GM23248 (cell line): ENCODE data around the gene EXOC1L. TPM values are rescaled to one million over a fixed set of nuclear protein-coding genes. Genes with fewer than 3 reads are reported as not detected.

ENCODE experiments used
- DNase-seq: peaks from one replicate; pipeline ENCODE4 v3.0.0-alpha.2; 2015
- H2AFZ ChIP-seq: fragments of 200-600 bp; sonication (generic); 2 replicates; pipeline ENCODE4 v1.6.1; 2016; ENCODE audit warnings: antibody characterized with exemption
- H3F3A ChIP-seq: fragments of 200-600 bp; sonication (generic); 2 replicates; pipeline ENCODE4 v1.6.1; 2016; ENCODE audit warnings: mild to moderate bottlenecking, antibody characterized with exemption, mixed run types; ENCODE audit not compliant: insufficient read depth
- H3K27ac ChIP-seq: fragments of 200-600 bp; sonication (generic); 2 replicates; pipeline ENCODE4 v1.5.1; 2016; ENCODE audit warnings: mild to moderate bottlenecking
- H3K27me3 ChIP-seq: fragments of 200-600 bp; sonication (generic); replicated peaks from 2 replicates; pipeline ENCODE4 v1.6.1; 2016; ENCODE audit warnings: mild to moderate bottlenecking; ENCODE audit not compliant: insufficient read depth
- H3K36me3 ChIP-seq: fragments of 200-600 bp; sonication (generic); 2 replicates; pipeline ENCODE4 v1.6.1; 2016; ENCODE audit warnings: low read depth, mild to moderate bottlenecking
- H3K4me1 ChIP-seq: fragments of 200-600 bp; sonication (generic); 2 replicates; pipeline ENCODE4 v1.6.1; 2016; ENCODE audit warnings: mild to moderate bottlenecking; ENCODE audit not compliant: insufficient read depth
- H3K4me2 ChIP-seq: fragments of 200-600 bp; sonication (generic); one replicate; pipeline ENCODE4 v1.6.1; 2016; ENCODE audit warnings: mild to moderate bottlenecking; ENCODE audit not compliant: unreplicated experiment
- H3K4me3 ChIP-seq: fragments of 200-600 bp; sonication (generic); 2 replicates; pipeline ENCODE4 v1.5.1; 2016; ENCODE audit warnings: mild to moderate bottlenecking
- H3K79me2 ChIP-seq: fragments of 200-600 bp; sonication (generic); 2 replicates; pipeline ENCODE4 v1.6.1; 2016; ENCODE audit warnings: mild to moderate bottlenecking; ENCODE audit not compliant: insufficient read depth
- H3K9ac ChIP-seq: fragments of 200-600 bp; sonication (generic); 2 replicates; pipeline ENCODE4 v1.6.1; 2016; ENCODE audit warnings: mild to moderate bottlenecking
- H3K9me2 ChIP-seq: fragments of 200-600 bp; sonication (generic); 2 replicates; pipeline ENCODE4 v1.6.1; 2016; ENCODE audit warnings: mixed run types, mild to moderate bottlenecking, moderate library complexity; ENCODE audit not compliant: insufficient read depth
- H3K9me3 ChIP-seq: fragments of 200-600 bp; sonication (generic); one replicate; pipeline ENCODE4 v1.6.1; 2017; ENCODE audit warnings: low read depth
- H4K20me1 ChIP-seq: fragments of 200-600 bp; sonication (generic); 2 replicates; pipeline ENCODE4 v1.6.0; 2016; ENCODE audit not compliant: insufficient read depth
- EZH2 ChIP-seq: fragments of 200-600 bp; sonication (generic); IDR thresholded peaks from 2 replicates; pipeline ENCODE4 v1.6.1; 2018; ENCODE audit warnings: antibody characterized with exemption, mild to moderate bottlenecking; ENCODE audit not compliant: insufficient read depth, poor library complexity, severe bottlenecking
- EZH2phosphoT487 ChIP-seq: fragments of 200-600 bp; sonication (generic); IDR thresholded peaks from 2 replicates; pipeline ENCODE4 v1.6.1; 2018; ENCODE audit warnings: antibody characterized with exemption, moderate library complexity, mild to moderate bottlenecking, low read depth; ENCODE audit not compliant: insufficient read depth
- WGBS, 2 experiments: methylation state at CpG; one replicate each; pipeline ENCODE4 v1.1.6; 2015 to 2017; ENCODE audit warnings: low lambda C conversion rate in 2 of 2, low coverage in 1 of 2; ENCODE audit errors: missing lambda C conversion rate in 2 of 2; 5-methylcytosine and 5-hydroxymethylcytosine counted together
- in situ Hi-C: fragments of 300-500 bp; cut with MboI; formaldehyde crosslinking; loops from 2 replicates; pipeline ENCODE4 v1.15.0; 2020
- polyA plus RNA-seq: library from polyadenylated mRNA; unstranded; fragments of >200 nt; fragmentation: Nextera tagmentation; extraction: Ambion mirVana; gene quantifications from 2 replicates; pipeline ENCODE4 v1.2.1, GENCODE V29; 2016
- total RNA-seq: library from RNA; depleted of rRNA; stranded (reverse); fragments of >200 nt; shearing (Covaris generic); gene quantifications from 2 replicates; pipeline ENCODE4 v1.2.3, GENCODE V29; 2014

Gene EXOC1L
- total and polyA plus RNA-seq, 2 experiments from 2014 or later = not detected

DNA sequence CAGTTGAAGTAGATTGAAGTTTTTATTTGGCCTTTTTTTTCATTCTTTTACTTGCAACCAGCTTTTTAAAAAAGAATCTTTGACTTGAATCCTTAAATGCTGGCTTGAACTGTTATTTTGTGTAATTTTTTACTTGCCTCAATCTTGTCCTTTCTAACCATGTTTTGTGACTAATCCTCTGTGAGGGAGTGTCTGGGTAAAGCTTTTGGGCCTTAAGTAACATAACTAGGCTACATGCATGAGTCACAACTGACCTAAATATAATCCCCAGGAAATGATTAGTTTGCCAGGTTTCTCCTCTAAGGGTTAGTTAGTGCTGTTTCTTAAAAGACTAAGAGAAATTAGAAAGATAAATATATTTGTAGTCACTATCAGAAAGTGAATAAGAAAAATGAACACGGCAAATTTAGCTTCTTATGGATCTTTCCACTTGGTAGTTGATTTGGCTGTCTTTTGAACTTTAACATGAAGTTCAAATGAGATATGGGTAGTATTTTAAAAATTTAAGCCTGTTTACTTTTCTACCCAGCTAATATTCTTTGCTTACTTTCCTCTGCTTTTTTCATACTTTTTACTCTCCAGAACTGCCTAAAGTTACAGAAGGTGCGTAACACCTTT, 46.8 kb downstream of the EXOC1L start:
- Histone ChIP-seq H2AFZ (0 out of 2 replicates have a peak overlapping the region, but pooled peaks have one; percentile 12), H3K27ac (peak overlapping the region; percentile 84), H3K4me1 (peaks cover 32% of the 10 kb centered on the region), H3K9me3 (no peaks in the 10 kb centered on the region), H3K9me2 (no peaks in the 10 kb centered on the region), H3K9ac (peak overlapping the region; percentile 56), H3K4me3 (peak overlapping the region; percentile 55), H3F3A (peaks cover 30% of the 10 kb centered on the region), H3K4me2 (peak overlapping the region; percentile 76), H3K27me3 (no peaks in the 10 kb centered on the region), H4K20me1 (no peaks in the 10 kb centered on the region), H3K36me3 (peaks cover 27% of the 10 kb centered on the region; the same call in 1 of the 2 replicates), H3K79me2 (peaks cover 39% of the 10 kb centered on the region)
- TF ChIP-seq EZH2phosphoT487 (no peak), EZH2 (no peak)
- 19 to 30% methylated on average over 2 of the region's 2 CpGs for WGBS, 2 experiments
- DNase-seq = peak; percentile 98
- in situ Hi-C loops = loop anchor here (25.0 kb wide), 1 partner anchor 429 kb away; no protein-coding TSS in a partner anchor

DNA sequence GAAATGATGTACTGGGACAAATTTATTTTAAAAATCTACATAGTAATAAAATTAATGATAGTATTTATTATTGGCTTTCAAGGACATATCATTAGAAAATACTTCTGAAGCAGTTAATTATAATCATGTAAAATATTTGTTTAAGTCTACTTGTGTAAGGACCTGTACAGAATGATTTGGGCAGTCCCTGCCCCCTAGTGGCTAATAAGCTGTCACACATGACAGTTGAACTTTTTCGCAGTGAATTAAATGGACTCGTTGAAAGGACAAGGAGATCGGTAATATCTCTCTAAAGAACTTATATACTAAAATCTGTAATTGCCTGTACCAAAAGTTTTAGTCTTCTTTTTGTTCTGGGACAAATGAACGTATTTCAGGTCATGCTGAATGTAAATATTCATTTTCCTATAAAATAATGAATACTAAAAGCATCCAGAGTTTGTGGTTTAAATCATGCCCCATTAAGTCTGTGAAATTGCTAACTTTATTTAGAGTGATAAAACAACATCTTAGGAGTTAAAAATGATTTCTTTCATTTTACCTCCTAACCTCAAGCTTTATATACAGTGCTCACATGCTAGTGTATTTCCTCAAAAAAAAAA, 47.5 kb downstream of the EXOC1L start:
- H3K27ac ChIP-seq = peak overlapping the region; percentile 84
- in situ Hi-C loops = loop anchor here (25.0 kb wide), 1 partner anchor 430 kb away; no protein-coding TSS in a partner anchor
- H3F3A ChIP-seq = peaks cover 30% of the 10 kb centered on the region
- TF ChIP-seq EZH2 = no peak
- H3K9me3 ChIP-seq = no peaks in the 10 kb centered on the region
- H4K20me1 ChIP-seq = no peaks in the 10 kb centered on the region
- H3K4me1 ChIP-seq = peaks cover 32% of the 10 kb centered on the region
- H3K4me3 ChIP-seq = peak overlapping the region; percentile 55
- DNase-seq = peak; percentile 80
- H2AFZ ChIP-seq = 0 out of 2 replicates have a peak overlapping the region, but pooled peaks have one; percentile 17
- WGBS, 2 experiments = 6 to 7% methylated on average over 4 of the region's 4 CpGs
- peak overlapping the region; percentile 22; the same call in 1 of the 2 replicates for H3K9ac ChIP-seq
- H3K36me3 ChIP-seq = peaks cover 33% of the 10 kb centered on the region
- no peaks in the 10 kb centered on the region for H3K27me3 ChIP-seq
- H3K9me2 ChIP-seq = no peaks in the 10 kb centered on the region
- peak overlapping the region; percentile 76 for H3K4me2 ChIP-seq
- peaks cover 33% of the 10 kb centered on the region for H3K79me2 ChIP-seq

DNA sequence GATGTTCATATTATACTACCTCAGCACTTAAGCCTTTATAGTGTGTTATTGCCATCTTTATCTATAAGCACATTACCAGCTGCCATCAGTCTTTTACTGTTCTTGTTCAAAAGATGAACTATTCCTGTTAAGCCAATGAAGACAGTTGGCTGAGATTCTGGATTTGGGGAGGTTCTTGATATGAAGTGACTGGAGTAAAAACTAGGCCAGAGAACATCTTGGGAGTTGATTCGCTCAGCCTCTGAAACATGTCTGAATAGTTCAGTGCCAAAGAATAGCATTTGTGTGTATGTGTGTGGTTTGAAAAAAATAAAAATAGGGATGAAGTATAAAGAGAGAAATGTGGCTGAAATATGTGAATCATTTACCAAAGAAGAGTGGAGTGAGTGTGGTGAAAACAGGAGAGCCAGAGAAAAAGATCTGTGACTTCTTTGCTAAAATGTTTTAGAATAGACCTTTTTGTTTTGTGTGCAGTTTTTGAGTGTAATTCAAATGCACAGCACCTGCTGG, 49.0 kb downstream of the EXOC1L start:
- Histone ChIP-seq H3K79me2 (peaks cover 17% of the 10 kb centered on the region), H3K27me3 (no peaks in the 10 kb centered on the region), H3K9me2 (no peaks in the 10 kb centered on the region), H3F3A (peaks cover 30% of the 10 kb centered on the region), H2AFZ (no peak overlapping the region), H3K27ac (no peak overlapping the region), H3K4me3 (no peak overlapping the region), H3K4me1 (peaks cover 32% of the 10 kb centered on the region), H3K9ac (no peak overlapping the region), H4K20me1 (no peaks in the 10 kb centered on the region), H3K9me3 (no peaks in the 10 kb centered on the region), H3K36me3 (peaks cover 46% of the 10 kb centered on the region), H3K4me2 (no peak overlapping the region)
- peak; percentile 32 for DNase-seq
- 95 to 100% methylated on average over 1 of the region's 1 CpG for WGBS, 2 experiments
- no peak for TF ChIP-seq EZH2
- TF ChIP-seq EZH2phosphoT487 = no peak
- in situ Hi-C loops = loop anchor here (25.0 kb wide), 1 partner anchor 431 kb away; no protein-coding TSS in a partner anchor

DNA sequence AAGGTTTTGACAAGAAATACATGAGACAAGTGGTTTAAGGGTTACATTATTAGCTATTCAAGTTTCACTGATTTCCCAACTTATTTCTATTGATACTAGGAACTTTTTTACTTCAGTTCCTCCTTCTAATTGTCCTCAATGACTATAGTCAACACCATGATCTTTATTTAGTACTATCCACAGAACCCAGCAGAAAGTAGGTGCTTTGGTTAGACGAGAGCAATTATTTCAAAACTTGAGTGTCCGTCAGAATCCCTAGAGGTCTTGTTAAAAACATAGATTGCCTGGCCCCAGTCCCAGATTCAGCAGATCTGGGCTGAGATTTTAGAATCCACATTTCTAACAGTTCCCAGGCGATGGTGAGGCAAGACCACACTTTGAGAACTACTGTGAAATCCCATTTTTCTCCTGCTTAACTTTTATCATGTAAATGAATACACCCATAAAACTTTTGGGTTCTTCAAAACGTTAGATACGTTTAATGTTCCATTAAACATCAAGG, 51.8 kb downstream of the EXOC1L start:
- Histone ChIP-seq H3K36me3 (peaks cover 65% of the 10 kb centered on the region), H3K4me1 (peaks cover 13% of the 10 kb centered on the region), H3K27me3 (no peaks in the 10 kb centered on the region), H3K4me2 (no peak overlapping the region), H3K27ac (no peak overlapping the region), H2AFZ (no peak overlapping the region), H3K79me2 (peaks cover 12% of the 10 kb centered on the region; the same call in 1 of the 2 replicates), H3F3A (peaks cover 5% of the 10 kb centered on the region), H4K20me1 (no peaks in the 10 kb centered on the region), H3K9me2 (no peaks in the 10 kb centered on the region), H3K9me3 (no peaks in the 10 kb centered on the region), H3K9ac (no peak overlapping the region), H3K4me3 (no peak overlapping the region)
- TF ChIP-seq EZH2 = no peak
- no peak for TF ChIP-seq EZH2phosphoT487
- in situ Hi-C loops = loop anchor here (25.0 kb wide), 1 partner anchor 434 kb away; no protein-coding TSS in a partner anchor
- DNase-seq = no peak
- 94 to 95% methylated on average over 5 of the region's 5 CpGs for WGBS, 2 experiments
